Measurements from ENCODE around the gene SNX17.
"Not testable (repeated sequence)": the region's sequence is repeated elsewhere in the genome, so short reads cannot be mapped to it uniquely, and the experiment has no call there.

Gene SNX17

DNA sequence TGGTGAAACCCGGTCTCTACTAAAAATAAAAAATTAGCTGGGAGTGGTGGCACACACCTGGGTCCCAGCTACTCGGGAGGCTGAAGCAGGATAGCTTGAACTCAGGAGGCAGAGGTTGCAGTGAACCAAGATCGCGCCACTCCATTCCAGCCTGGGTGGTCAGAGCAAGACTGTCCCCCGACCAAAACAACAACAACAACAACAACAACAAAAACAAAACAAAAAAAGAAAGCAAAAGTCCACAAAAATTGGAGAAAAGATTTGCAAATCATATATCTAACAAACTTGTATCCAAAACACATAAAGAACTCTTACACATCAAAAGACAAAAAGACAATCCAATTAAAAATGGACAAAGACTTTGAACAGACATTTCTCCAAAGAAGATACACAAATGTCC, 28.5 kb downstream of the SNX17 start:
- DNase-seq (ENCODE audit: low read depth in 3 of 3) = no peak

DNA sequence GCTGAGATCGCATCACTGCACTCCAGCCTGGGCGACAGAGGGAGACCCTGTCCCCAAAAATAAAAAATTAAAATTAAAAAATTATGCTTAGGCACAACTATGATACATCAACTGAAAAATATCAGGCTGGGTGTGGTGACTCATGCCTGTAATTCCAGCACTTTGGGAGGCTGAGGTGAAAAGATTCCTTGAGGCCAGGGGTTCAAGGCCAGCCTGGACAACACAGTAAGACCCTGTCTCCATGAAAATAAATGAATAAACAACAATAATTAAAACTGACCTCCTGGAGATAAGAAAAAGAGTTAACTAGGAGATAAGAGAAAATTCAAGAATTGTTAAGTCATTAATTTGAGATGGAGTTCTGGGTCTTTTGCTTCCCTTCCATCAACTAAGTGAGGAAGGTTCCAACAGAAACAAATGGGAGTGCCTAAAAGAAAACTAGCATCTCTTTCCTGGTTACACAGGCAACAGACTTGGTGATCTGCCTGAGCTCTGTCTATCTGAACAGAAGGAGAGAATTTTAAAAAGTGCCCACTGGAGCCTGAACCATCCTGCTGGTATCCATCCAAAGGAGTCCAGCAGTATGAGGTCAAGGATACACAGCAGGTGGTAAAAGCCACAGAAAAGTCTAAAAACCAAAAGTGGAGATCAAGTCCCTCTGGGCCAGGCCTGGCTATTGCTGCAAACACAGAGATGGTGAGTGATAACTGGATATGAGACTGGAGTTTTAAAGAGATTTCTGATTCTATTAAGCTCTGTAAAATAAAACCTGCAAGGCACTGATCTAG, 30.1 kb downstream of the SNX17 start:
- no peak for DNase-seq (ENCODE audit: low read depth in 3 of 3)

DNA sequence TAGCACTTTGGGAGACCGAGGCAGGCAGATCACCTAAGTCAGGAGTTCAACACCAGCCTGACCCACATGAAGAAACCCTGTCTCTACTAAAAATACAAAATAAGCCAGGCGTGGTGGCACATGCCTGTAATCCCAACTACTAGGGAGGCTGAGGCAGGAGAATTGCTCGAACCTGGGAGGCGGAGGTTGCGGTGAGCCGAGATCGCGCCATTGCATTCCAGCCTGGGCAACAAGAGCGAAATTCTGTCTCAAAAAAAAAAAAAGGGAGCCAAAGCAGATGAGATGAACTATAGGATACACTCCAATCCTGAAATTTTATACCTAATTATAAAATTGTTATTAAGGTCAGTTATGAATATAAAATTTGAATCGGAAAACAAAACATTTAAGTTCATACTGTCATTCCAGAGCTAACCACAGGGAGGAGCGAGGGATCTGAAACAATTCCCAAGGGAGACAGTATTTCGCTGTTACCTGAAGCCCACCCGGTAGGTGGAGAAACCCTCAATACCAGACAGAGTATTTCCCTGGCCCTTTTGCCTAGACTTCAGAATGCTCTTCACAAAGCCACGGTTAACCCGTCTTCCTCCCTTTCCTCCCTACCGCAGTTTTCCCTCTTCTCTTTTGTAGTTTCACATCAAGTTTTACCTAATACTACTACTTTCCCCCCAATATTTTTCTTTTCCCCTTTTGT, 37.5 kb downstream of the SNX17 start:
- no peak for DNase-seq (ENCODE audit: low read depth in 3 of 3)

DNA sequence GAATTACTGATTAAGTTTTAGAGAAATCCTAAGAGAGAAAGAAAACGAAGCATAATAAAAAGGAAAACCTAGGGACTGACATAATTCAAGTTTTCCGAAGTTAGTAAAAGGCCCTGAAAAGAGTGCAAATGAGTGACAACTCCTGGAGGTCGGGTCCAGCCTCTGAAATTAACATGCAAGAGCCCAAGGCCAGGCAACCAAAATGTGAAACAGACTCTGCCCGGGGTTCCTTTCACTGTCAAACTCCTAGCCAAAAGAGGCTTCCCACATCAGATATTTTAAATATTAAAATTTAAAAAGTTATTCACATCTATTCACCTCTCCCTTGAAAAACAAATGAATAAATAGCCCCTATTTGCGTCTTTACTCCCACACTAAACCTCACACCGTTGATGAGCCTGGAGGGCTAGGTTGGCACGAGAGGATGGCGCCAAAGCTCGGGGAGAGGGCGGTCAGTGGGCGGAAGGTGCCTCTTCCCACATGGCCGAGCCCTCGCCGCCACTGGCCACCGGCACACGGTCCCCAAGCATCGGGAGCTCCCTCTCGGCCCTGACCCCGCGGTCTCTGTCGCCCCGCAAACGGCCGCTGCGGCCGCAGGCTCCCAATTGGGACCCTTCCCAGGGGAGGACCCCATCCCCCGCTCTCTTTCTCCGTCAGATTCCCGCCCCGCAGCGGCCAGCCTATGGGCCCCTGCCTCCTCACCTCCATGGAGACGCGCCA, 38.3 kb downstream of the SNX17 start:
- DNase-seq (ENCODE audit: low read depth in 3 of 3) = no peak

DNA sequence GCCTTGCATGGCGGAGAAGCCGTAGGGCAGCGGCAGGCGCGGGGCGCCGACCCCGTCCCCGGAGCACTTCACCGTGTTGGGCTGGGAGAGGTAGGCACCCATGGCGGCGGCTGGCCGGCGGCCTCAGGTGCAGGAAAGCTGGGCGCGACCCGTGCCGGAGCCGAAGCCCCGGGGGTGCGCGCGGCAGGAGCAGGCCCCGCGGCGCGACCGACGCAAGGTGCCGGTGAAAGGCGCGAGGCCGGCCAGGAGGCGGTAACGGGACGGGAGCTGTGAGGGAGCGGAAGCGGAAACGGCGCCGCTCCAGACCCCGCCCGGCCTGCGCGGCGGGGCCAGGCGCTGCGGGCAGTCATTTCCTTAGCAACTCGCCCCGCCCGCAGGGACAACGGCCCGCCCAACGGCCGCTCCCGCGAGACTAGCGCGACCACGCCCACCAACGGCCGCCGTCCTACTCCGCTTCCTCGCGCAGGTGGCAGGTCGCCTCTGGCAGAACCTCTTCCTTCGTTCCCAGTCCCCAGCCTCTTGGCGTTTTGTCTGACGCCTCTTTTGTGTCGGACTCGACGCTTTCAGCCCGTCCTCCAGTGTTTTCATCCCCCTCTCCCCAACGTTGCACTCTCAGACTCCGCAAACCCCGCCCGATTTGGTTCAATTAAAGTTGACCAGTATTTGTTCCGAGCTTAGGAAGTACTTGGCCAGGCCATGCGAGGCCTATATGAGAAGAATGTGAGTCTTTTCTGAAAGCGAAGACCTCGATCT, 39.1 kb downstream of the SNX17 start, which contains the start of gene PPM1G:
Gene PPM1G (minus strand): TSS at position 271 of the 753 bp plus-strand sequence. CDS start 169 bp downstream, at position 102.
- DNase-seq (ENCODE audit: low read depth in 3 of 3) = peak; percentile 93 to 98 (median 93)

DNA sequence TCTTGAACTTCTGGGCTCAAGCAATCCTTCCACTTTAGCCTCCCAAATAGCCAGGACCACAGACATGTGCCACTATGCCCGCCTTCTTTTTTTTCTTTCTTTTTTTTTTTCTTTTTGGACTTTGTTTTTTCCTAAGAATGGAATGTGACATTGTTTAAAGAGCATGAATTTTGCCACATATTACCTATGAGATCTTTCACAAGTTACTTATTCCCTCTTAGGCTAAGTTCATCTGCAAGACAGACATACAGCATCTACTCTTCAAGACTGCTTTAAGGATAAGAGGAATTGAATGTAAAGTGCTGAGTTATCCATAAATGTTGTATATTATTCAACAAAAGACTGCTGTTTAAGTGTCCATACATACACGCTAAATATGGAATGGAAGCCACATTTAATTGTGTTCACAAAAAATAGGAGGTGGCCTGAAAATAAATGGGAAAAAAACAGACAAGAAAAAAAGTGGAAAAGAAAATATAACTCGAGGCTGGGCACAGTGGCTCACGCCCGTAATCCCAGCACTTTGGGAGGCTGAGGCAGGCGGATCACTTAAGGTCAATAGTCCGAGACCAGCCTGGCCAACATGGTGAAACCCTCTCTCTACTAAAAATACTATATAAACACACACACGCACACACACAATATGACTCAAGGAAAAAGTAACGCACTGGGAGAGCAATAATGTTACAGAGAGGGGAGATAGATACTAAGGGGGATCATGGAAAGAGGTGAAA, 42.2 kb downstream of the SNX17 start:
- no peak for DNase-seq (ENCODE audit: low read depth in 3 of 3)

DNA sequence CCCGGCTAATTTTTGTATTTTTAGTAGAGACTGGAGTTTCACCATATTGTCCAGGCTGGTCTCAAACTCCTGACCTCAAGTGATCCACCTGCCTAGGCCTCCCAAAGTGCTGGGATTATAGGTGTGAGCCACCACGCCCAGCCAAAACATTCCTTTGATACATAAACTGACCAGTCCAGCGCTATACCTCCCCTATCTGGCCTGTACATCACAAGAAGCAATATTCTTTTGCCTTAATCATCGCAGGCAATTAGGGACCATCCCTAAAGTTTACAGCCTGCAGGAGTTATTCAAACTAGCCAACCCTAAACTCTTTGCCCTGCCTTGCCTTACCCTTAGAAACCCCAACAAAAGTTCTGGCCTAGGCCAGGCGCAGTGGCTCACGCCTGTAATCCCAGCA, 45.7 kb downstream of the SNX17 start:
- DNase-seq (ENCODE audit: low read depth in 3 of 3) = no peak

DNA sequence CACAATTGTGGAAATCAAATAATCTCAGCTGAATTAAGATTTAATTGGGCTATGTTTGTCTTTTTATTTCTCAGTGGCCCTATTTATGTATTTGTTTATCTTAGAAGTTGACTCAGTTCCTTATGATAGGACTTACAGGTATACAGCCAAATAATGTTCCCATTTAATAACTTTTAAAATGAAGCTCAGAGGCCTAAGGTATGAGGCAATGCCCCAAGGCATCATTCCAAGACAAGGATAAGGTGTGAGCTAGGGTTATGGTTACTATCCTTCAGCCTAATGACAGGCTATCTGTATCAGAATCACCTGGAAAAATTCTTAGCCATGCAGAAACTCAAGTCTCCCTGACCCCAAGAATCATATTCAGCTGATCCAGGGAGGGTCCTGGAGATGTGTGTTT, 50.6 kb downstream of the SNX17 start:
- no peak for DNase-seq (ENCODE audit: low read depth in 3 of 3)

DNA sequence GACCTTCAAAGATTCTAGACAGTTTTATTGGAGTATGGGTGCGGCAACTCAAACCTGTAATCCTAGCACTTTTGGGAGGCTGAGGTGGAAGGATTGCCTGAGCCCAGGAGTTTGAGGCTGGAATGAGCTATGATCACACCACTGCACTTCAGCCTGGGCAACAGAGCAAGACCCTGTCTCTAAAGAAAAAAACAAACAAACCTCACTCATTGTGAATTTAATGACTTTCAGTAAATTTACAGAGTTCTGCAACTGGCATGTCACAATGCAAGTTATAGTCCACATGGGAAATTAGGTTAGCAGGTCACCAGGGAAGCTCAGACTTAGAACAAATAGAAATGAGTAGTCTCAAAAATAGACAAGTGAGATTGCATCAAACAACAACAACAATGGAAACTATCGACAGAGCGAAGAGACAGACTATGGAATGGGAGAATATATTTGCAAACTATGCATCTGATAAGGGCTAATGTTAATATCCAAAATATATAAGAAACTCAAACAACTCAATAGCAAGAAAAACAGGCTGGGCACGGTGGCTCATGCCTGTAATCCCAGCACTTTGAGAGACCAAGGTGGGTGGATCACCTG, 51.3 kb downstream of the SNX17 start:
- no peak for DNase-seq (ENCODE audit: low read depth in 3 of 3)

DNA sequence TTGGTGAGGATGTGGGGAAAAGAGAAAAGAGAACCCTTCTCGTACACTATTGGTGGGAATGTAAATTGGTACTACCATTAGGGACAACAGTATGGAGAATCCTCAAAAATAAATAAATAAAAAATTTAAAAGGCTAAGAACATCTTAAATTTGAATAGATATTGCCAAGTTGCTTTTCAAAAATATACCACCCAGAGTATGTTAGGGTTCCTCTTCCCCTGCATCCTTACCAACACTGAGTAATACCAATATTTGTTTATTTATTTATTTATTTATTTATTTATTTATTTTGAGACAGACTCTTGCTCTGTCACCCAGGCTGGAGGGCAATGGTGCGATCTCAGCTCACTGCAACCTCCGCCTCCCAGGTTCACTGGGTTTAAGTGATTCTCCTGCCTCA, 52.5 kb downstream of the SNX17 start:
- no peak for DNase-seq (ENCODE audit: low read depth in 3 of 3)

DNA sequence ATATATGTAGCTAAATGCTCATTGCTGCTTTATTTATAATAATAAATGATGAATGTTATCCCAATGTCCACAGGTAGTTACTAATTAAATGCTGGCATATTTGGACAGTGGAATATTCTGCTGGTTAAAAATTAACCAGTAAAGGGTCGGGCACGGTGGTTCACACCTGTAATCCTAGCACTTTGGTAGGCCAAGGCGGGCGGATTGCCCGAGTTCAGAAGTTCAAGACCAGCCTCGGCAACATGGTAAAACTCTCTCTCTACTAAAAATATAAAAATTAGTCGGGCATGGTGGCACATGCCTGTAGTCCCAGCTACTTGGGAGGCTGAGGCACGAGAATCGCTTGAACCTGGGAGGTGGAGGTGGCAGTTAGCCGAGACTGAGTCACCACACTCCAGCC, 54.6 kb downstream of the SNX17 start:
- not testable (repeated sequence) for DNase-seq (ENCODE audit: low read depth in 3 of 3)
